ENCODE data around the gene SLC5A1.

- TF ChIP-seq CTCF (IDR thresholded peaks at IDR 0.05) (no peak), POLR2A (IDR thresholded peaks at IDR 0.05) (no peak)
Measured at GRCh38 chr22:32023251-32023827, 19.7 kb upstream of the SLC5A1 start.
